ENCODE results near the gene FTO.

Gene FTO

DNA sequence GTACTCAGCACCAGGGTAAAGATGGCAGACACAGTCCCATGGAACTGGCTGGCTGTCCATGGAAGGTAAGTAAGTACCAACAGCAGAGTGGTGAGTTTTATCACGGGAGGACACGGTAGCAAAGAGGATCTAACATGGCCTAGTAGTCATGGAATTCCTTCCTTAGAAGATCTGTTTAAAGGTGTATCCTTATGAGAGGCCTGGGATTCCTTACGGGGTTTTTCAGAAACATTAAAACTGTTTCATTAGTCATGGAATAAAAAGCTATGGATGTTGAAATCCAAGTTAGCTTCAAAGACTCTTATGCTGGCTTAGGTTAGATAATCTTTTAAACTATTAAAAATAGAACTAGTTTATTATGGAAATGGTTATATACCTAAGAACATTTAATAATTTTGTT lies 7.4 kb downstream of the FTO start:
- no peak for DNase-seq

DNA sequence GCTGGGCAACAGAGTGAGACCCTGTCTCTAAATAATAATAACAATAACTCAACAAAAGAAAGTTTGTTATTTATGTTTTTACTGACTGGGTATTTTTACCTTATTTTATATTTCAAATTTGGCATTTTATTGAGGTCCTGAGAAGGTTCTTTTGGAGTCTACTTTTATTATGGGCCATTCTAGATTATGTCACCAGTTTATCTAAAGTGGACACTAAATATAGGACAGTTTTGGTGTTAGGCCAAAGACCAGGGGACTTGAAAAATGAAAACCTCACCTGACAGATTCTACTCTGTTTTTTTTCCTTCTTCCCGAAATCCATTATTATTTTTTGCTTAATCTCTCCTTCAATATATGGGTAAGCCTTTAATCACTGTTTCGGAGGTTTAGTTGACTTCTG lies 8.1 kb downstream of the FTO start:
- DNase-seq, result no peak

DNA sequence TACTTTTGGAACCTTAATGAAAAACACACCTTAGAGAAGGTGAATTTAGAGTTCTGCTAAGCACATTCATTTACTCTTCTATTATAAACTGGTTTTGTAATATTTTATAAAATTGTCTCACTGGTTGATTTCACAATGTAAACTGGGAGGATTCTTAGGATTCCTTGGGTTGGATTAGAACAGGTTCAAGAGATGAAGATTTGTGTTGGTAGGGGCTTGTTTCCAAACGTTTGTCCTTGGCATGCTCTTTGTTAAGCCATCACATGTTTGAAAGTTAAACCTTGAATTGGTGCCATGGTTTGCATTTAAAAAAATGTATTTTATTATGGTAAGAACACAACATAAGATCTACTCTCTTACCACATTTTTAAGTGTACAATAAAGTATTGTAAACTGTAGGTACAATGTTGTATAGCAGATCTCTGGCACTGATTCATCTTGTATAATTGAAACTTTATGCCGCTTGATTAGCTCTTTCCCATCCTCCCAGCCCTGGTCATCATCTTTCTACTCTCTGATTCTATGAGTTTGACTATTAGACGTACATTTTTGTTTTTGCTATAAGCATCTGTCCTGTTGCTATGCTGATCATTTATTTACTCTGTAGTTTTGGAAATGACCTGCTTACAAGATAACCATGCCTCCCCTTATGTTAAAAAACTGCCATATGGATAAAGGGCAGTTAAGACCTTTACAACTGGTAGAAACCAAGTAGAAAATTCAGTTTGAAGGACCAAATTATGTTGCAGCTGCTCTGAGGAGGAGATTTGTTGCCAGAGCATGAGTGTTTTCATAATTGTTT lies 9.6 kb downstream of the FTO start:
- DNase-seq, result peak; percentile 32 to 82

DNA sequence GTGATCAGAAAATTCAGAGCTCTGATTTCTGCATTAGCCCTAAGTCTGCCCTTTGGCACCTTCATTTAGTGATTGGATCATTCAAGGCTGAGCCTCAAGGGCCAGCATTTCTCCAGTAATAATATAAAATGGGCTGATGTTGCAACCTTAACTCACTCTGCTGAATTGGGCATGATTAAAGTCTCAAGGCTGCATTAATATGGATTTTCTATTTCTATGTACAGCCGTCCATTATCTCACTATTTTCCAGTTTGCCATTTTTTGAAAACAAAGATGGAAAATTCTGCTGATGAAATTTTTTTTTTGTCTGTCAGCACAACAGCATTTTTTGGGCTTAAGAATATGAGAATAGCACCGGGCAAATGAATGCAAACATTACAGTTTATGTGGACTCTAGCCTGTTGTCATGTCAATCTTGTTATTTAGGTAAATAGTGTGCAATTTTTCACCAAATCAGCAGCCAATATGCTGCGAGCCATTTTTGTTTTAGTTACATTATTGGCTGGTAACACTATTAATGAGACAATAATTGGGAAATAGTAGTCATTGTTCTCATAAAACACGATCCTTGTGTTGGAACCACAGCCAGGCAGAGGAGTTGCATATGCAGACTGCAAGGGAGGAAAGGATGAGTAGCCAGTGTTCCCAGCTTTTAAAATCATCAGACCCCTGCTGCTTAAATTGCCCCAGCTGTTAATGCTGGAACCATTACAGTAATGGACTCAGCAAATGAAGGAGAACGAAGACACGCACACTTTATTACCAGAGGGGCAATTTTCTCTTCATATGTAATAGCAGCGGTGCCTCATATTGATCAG lies 10.5 kb downstream of the FTO start:
- DNase-seq, result peak; percentile 83 to 92

DNA sequence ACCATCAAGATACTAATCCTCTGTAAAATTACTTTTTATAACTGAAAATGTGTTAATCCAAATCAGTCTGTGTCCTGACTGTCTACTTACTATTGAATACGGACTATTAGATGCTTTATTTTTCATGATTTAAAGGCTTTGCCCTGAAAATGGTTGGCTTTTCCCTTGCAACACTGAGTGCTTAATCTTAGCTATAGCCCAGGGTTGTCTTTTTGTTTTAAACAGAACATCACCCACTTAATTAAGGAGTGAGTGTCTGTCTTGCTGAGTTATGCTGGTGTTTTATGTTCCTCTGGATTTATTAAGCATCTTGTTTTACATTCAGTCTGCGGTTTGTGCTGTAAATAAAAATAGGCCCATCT lies 11.0 kb downstream of the FTO start:
- peak in 1 of 2 experiments; percentile 65 for DNase-seq

DNA sequence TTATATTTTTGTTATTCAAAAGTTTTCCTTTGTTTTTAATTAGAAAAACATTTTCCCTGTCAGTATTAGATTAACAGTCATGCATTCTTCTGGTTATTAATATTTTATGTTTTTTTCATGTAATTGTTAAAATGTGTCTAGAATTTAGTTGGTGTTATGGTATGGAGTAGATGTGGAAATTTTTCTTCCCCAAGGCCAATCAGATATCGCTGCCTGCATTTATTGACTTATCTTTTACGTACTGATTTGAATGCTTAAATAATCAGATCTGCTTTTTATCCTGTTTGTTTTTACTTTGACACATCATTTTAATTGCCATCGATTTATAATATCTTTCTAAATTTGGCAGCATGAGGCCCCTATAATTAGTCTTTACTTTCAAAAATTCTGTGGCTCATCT lies 13.6 kb downstream of the FTO start:
- DNase-seq, result no peak

DNA sequence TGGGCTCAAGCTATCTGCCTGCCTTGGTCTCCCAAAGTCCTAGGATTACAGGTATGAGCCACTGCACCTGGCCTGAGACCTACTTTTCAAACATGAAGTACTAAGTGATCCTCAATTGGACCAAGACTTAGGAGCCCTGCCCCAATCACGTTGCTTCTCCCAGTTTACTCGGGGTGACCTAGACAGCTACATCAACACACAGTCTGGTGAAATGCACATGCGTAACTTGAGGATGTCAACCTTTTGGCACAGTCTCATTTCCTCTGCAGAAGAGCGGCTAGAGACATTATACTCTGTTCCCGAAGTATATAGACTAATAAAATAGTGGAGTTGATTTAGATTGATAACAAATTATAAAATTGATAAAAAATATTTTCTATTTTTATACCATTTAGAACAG lies 17.1 kb downstream of the FTO start:
- DNase-seq, result no peak

DNA sequence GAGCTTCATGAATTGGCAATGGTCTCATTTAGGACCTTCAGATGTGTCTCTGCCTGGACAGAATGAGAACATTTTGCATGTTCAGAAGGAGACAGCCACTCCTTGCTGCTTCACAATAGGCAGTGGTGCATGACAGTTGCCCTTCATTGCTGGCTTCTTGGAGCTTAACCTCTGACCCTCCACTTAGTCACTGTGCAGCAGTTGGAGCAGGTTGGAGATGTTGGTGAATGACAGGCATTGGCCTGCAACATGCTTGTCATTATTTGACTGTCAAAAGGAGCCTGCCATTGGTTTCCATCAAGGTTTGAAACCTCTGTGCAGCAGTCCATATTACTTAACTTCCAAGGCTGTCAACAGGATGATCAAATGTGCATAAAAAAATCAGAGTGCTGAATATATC lies 22.7 kb downstream of the FTO start:
- DNase-seq, result no peak

DNA sequence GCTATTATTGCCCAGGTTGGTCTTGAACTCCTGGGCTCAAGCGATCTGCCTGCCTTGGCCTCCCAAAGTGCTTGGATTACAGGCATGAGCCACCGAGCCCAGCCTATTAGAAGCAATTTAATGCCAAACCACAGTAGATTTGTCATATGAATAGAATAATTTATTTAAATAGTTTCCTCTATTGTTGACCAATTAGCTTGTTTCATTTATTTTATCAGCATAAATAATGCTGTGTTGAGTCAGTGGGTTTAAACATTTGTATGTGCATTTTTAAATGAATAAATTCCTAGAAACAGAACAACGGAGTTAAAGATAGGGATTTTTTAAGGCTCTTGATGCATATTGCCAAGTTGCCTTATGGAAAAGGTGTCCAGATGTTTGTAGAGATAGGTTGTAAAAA lies 26.7 kb downstream of the FTO start:
- no peak for DNase-seq

DNA sequence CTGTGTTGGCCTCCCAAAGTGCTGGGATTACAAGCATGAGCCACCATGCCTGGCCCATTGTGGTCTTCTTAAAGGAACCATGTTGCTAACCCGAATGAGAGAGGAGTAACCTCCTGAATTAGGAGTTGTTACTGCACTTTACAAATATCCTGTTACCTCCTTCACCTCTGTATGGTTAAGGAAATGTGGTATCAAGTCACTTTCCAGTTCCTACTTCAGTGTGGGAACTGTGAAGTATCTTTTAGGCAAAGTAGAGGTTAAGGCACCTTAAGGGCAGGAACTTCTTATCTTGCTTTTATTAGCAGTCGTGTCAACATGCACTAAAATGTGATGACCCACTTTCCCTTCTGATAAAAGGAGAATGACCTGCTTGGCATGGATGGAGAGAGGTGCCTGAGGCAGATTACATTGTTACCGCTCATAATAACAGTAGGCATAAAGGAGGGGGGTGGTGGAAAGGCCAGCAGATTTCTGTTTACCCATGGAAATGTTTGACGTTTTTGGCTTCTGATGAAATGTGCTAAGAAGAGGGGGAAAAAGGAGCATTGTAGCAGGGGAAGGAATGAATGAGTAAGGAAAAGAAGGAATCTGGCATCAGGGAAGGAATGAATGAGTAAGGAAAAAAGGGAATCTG lies 28.5 kb downstream of the FTO start:
- no peak for DNase-seq

DNA sequence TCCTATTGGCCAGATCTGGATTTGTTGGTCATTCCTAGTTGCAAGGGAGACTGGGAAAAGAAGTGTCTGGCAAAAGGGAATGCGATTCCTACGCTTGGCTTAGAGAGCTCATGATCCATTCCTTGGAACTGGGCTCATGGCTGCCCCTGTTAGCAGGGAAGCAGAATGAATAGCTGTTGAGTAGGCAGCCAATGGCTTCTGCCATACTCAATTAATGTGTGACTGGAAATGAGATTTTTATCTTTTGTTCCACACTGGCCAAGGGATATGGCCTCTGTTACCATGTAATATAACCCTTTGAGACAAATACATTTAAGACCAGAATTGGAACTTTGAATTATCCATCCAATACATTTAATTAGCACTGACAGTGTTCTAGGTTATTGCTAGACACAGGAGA lies 31.0 kb downstream of the FTO start:
- DNase-seq, result no peak

DNA sequence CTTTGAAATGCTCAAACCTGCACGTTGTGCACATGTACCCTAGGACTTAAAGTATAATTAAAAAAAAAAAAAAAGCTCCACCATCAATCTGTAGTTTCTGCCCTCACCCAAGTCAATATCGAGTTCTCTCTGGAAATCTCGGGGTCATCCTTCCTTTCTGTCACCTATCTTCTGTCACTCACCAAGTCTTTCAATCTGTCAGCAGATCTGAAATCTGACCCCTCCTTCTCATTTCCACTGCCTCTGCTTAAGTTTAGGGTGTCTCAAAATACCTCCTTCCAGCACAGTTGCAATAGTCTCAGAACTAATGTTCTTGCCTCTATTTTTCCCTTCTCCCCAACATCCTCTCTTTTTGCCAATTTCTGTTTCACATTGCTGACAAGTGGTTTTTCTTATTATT lies 32.3 kb downstream of the FTO start:
- no peak for DNase-seq

DNA sequence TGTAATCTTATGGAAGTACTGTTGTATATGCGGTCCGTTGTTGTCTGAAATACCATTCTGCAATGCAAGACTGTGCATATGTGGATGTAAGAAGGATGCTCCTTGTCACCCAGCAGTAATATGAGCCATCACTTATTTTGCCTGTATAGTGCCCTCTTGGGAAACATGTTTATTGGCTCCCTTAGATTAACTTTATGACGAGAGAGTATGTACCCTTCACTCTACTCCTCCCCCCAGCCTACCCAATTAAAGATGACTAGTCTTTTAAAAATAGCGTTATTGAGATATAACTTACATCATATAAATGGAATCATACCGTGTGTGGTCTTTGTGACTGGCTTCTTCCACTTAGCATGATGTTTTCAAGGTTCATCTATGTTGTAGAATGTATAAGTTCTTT lies 33.6 kb downstream of the FTO start:
- DNase-seq, result no peak

DNA sequence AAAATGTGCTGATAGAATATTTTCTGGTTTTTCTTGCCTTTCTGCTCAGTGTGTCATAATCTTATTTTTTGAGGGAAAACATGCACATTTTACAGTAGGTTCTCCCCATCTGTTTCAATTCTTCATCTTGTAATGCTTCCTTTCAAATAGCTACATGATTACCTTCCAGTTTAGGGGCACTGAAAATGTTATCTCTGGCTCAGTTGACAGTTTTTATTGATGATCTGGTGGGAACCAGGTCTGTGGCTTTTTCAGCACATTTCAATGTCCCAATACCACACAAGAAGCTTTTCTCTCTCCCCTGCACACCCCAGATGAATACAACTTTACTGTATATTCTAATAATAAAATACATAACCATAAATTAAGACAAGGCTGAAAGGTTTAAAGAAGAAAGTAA lies 36.5 kb downstream of the FTO start:
- no peak for DNase-seq

DNA sequence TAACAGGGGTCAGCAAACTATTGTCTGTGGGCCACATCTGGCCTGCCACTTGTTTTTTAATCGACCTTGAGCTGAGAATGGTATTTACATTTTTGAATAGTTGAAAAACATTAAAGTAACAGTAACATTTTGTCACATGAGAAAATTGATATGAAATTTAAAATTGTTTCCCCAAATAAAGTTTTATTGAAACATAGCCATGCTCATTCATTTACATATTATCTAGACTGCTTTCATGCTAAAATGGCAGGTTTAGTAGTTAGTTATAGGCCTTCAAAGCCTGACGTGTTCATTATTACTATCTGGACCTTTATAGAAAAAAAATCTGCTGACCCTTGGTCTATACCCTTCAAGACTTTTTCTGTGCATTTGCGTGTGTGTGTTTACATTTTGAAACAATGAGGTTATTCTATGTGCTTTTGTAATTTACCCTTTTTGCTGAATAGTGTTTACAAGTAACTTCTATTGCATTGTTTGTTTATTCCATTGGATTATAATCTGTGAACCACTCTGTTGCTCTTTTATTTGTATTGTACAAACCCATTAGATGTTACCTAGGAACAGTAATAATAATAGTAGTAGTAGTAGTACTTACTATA lies 37.1 kb downstream of the FTO start:
- DNase-seq, result no peak

DNA sequence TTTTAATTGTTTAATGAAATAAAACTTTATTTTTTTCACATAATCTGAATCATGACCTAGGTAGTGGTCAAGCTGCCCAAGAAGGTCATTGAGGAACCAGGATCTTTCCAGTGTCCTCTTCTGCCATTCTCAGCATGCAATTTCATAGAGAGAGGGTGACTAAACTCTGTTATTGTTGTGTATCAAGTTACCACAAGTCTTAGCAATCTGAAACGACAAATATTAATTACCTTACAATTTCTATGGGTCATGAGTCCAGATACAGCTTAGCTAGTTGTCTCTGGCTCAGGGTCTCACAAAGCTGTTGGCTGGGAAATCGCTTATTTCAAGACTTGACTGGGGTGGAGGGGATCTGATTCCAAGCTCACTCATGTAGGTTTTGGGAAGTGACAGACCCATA lies 37.6 kb downstream of the FTO start:
- DNase-seq, result no peak

DNA sequence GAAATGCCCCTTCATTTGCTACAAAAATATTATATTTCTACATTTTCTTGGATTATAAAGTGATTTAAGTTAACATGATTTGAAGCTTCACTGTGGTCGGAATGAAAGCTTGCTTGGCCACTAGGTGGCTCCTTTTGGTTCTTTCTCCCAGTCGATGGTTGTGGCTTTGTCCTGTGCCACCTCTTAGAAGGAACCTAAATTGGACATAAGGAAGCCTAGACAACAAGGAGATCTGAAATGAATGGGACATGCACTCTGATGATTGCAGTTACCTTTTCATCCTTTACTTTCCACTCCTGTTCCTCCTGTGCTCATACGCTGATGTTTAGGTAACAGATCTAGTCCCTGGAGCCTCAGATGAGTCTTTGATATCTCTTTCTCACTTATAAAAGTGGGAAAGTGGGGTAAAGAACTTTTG lies 39.2 kb downstream of the FTO start:
- DNase-seq, result peak in 1 of 2 experiments; percentile 25

DNA sequence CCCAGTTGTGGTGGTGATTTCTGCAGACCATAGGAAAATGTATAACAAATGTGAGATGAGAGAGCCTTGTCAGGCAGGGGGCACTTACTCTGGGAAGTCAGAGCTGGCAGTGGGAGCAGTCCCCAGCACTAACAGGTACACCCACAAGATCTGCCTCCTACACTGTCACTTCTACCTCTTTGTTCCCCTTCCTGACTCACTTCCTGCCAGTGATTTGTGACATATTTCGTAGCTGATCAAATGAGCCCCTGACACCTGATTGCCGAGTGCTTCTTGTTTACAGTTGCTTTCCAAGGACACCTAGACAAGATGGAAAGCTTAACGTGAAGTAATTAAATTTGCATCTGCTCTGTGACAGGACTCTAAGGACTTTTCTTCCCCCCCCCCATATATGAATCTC lies 40.5 kb downstream of the FTO start:
- DNase-seq, result no peak

DNA sequence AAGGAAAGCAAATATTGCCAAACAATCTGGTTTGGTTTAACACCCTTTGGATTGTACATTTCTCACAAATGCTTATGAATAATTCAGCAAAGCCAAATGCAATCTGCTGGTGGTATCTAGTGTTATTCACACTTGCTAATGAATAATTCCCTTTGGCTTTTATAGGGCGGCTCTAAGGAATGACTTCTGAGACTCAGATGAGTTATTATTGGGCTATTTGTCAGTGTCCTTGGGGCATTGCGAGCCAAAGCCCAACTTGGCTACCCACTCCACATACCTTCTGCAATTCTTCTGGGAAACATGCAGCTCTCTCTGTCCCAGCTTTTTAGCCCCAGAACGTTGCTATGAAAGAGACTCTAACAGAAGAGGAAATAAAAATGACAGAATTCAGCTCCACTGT lies 41.1 kb downstream of the FTO start:
- no peak for DNase-seq

DNA sequence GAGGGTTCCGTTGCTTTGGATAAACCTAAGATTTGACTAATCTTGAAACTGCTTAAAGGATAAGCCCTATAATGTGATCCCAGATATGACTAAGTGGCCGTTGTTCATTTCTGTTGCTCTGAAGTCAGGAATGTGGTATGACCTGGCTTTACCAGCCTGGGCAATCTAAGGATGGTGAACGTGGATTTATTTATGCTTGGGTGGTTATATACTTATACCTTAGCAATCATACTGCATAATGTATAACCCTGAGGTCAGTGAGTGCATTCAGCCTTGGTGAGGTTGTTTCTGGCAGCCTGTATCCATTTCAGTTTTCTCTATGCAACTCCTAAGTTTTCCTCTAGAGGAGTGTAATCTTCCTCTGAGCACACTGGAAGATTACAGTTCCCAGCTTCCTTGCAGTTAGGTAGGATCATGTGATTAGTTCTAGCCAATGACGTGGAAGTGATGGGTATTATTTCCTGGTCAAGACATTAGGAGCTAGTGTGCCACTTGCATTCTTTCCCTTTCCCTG lies 41.9 kb downstream of the FTO start:
- peak in 1 of 2 experiments; percentile 18 for DNase-seq

DNA sequence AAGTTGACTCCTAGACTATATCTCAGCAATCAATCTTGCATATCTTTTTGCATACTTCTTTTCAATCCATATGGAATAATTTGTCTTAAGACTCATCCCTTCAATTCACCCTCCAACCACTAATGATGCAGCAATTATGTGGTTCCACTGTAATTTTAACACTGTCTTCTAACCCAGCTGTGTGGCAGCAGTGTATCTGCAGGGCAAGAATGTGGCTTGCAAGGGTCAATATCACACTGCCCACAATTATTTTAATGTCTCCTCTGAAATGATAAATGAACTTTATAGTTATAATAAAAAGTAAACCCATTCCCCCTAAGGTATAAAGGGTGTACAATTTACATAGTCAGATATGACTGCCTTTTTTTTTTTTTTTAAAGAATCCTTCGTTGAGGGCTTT lies 48.6 kb downstream of the FTO start:
- no peak for DNase-seq

DNA sequence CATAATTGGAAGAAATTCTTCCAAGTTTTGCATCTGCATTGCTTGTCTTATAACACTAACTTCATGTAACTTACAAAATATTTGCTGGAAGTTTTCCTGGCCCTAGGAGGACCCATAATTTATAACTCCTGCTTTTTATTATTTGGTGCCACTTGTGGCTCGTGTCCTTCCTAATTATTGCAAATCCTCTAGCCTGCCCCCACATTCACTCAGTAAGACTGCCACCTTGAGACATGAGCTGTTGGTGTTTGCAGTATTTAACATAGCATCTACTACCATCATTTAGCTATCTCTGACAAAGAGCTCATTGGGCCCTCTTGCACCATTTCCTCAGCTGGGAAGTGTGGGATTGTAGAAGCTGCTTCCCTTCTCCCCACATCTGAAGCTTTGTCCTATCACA lies 49.5 kb downstream of the FTO start:
- peak in 1 of 2 experiments; percentile 39 for DNase-seq
